Measurements from ENCODE around the gene ALG6. TPM values are rescaled to one million over a fixed set of nuclear protein-coding genes. Genes with fewer than 3 reads are reported as not detected.

Gene ALG6
- total and polyA plus RNA-seq, 2 of the 13 experiments (the other 11 are each of a cell fraction or from before 2014, with no cell fraction given), result 6.8 to 8.1 TPM

DNA sequence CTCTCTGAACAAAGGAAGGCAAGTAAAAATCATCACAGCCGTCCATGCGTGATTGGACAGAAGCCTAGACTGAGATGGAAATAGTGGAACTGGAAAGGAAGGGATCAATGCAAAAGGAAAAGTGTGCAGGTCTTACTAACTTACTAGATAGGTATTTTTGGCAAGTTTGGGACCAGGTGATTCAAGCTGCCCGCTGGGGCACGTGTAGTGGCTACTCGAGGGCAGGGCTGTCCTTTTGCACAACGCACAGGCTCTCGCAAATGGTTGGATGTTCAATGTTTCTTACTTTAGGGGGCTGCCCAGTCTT, 566 bp upstream of the ALG6 start (continued):
- TF ChIP-seq ZNF256 (CRISPR knock-in tag; conservative IDR thresholded peaks at IDR 0.05) (peak; percentile 66; the same call in 1 of the 2 replicates), ZNF251 (CRISPR knock-in tag; IDR thresholded peaks at IDR 0.05) (0 out of 2 replicates have a peak, but pooled peaks have one; percentile 30), MAF1 (CRISPR knock-in tag; IDR thresholded peaks at IDR 0.05; ENCODE audit: borderline replicate concordance) (0 out of 2 replicates have a peak, but pooled peaks have one; percentile 14), SMC3 (IDR thresholded peaks at IDR 0.05; ENCODE audit: low read length) (no peak), SATB2 (CRISPR knock-in tag; IDR thresholded peaks at IDR 0.05) (0 out of 2 replicates have a peak, but pooled peaks have one; percentile 6), HDAC1 (CRISPR knock-in tag; IDR thresholded peaks at IDR 0.05) (no peak), ZHX2 (IDR thresholded peaks at IDR 0.05; ENCODE audit: low read depth) (no peak), ZHX2 (CRISPR knock-in tag; IDR thresholded peaks at IDR 0.05; ENCODE audit: borderline replicate concordance) (0 out of 2 replicates have a peak, but pooled peaks have one; percentile 27), ZNF552 (CRISPR knock-in tag; IDR thresholded peaks at IDR 0.05; ENCODE audit: borderline replicate concordance) (0 out of 2 replicates have a peak, but pooled peaks have one; percentile 45), BRD4 (CRISPR knock-in tag; IDR thresholded peaks at IDR 0.05) (0 out of 2 replicates have a peak, but pooled peaks have one; percentile 27), PTBP1 (IDR thresholded peaks at IDR 0.05; ENCODE audit: low read depth, low read length, poor library complexity, severe bottlenecking) (no peak), ZNF263 (CRISPR knock-in tag; IDR thresholded peaks at IDR 0.05) (peak; percentile 29; the same call in 1 of the 2 replicates), KLF11 (CRISPR knock-in tag; IDR thresholded peaks at IDR 0.05) (no peak), NFAT5 (CRISPR knock-in tag; IDR thresholded peaks at IDR 0.05) (peak; percentile 81), ETV5 (CRISPR knock-in tag; IDR thresholded peaks at IDR 0.05; ENCODE audit: borderline replicate concordance) (no peak), RFXAP (CRISPR knock-in tag; IDR thresholded peaks at IDR 0.05; ENCODE audit: borderline replicate concordance) (0 out of 2 replicates have a peak, but pooled peaks have one; percentile 35), KLF12 (CRISPR knock-in tag; IDR thresholded peaks at IDR 0.05; ENCODE audit: borderline replicate concordance) (0 out of 2 replicates have a peak, but pooled peaks have one; percentile 10), NAIF1 (CRISPR knock-in tag; IDR thresholded peaks at IDR 0.05; ENCODE audit: borderline replicate concordance) (no peak), STAG1 (CRISPR knock-in tag; IDR thresholded peaks at IDR 0.05) (no peak)
